ENCODE measurements around the gene LSAMP. TPM values are rescaled to one million over a fixed set of nuclear protein-coding genes. Genes with fewer than 3 reads are reported as not detected.

The LSAMP gene
- total and polyA plus RNA-seq, 8 donors, result 17.3 to 28.0 (median 26.0) TPM

DNA sequence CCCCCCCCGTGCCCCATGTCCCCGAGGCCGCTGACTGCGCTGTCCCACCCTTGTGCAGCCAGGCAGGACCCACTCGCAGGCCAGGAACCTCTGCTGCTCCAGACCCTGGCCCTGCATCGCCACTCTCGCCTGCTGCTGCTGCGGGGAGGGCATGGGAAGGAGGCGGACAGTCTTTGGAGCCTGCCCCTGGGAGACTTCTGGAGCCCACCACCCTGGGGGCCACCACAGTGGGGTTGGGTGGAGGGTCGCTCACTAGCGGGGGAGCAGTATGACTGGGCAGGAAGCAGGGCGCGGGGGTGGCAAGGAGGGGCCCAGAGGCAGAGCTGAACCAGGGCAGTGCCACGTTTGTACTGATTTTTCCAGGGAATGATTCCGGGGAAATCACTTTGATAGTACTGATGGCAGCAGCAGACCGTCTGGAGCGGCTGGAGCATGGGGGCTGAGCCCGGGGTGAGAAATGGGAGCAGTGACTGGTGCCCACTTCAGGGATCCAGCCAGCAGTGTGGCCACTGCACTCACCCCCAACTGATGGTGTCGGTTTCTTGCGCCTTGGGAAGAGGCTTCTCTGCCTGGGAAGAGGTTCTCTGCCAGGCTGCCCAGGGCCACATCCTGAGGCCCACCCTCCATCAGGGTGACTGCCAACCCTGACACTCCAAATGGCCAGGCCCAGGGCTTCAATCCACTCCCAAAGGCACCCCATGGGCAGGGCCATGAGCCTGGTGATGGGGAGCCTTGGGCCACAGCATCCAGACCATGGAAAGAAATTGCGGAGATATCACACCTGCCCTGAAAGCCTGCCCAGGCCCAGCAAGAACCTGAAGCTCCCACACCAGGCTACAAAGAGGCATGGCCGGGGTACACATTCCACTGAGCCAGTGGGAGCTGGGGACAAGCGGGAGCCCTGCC is 53.7 kb downstream of the LSAMP start:
- Histone ChIP-seq H3K4me3 (no peak overlapping the region), H3K9me3 (peaks cover 0 to 20% of the 10 kb centered on the region in 2 donors), H3K4me1 (no peaks in the 10 kb centered on the region), H3K36me3 (no peaks in the 10 kb centered on the region), H3K27me3 (no peaks in the 10 kb centered on the region), H3K27ac (no peak overlapping the region)
- intact Hi-C loops (cut with DNase I), result no loop called here
- ATAC-seq, result no peak
- no peak for TF ChIP-seq CTCF (IDR thresholded peaks at IDR 0.05)
- DNase-seq, result peak in 1 of 4 donors; percentile 58

- TF ChIP-seq CTCF (IDR thresholded peaks at IDR 0.05), result no peak
- H3K4me3 ChIP-seq, result no peak overlapping the region
- H3K9me3 ChIP-seq, result peaks cover 0 to 20% of the 10 kb centered on the region in 2 donors
- H3K36me3 ChIP-seq, result no peaks in the 10 kb centered on the region
- intact Hi-C loops (cut with DNase I), result no loop called here
- no peaks in the 10 kb centered on the region for H3K27me3 ChIP-seq
- H3K4me1 ChIP-seq, result no peaks in the 10 kb centered on the region
- DNase-seq, result no peak
- ATAC-seq, result no peak
- H3K27ac ChIP-seq, result no peak overlapping the region
Observed at GRCh38 chr3:116390318-116390717, 55.0 kb downstream of the LSAMP start.

DNA sequence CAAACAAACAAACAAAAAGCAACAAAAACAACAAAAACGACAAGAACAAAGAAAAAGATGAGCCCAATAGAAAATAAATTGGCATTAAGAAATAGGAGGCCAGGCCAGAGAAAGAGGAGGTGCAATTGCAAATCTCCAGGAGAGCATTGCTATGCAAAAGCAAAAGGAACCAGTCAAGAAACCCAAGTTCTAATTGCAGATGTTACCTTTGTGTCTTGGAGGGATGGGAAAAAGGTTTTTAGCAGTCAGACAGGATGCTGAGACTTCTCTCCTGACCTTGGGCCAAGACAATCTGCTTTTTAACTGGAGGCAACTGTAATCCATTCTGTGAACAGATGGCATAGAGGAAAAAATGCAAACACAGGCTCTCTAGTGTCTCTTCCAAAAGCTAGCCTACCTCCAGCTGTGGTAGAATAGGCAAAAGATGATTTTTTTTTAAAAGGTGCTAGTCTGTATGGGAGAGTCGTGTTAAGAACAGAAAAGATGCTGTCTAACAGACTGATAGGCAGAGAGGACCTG is 56.4 kb downstream of the LSAMP start:
- intact Hi-C loops (cut with DNase I), result no loop called here
- peaks cover 0 to 18% of the 10 kb centered on the region in 2 donors for H3K9me3 ChIP-seq
- H3K4me1 ChIP-seq, result no peaks in the 10 kb centered on the region
- no peak overlapping the region for H3K27ac ChIP-seq
- no peak overlapping the region for H3K4me3 ChIP-seq
- no peak for DNase-seq
- no peak for ATAC-seq
- H3K27me3 ChIP-seq, result no peaks in the 10 kb centered on the region
- TF ChIP-seq CTCF (IDR thresholded peaks at IDR 0.05), result no peak
- no peaks in the 10 kb centered on the region for H3K36me3 ChIP-seq

DNA sequence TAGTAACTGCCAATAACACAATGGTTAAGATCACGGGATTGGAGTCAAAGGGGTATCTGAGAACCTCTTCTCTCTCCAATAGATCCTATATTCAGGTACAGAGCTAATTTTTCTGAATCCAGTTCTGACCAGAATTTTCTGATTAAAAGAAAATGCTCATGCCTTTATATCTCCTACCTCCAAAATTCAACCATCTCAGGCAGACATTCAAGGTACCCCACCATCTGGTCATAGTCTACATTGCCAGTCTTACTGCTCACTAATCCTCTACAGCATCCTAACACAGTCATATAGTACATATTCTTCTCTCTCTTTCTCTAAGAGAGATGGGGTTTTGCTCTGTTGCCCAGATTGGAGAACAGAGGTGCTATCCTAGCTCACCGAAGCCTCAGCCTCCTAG is 59.1 kb downstream of the LSAMP start:
- ATAC-seq (no peak), DNase-seq (no peak)
- H3K27me3 ChIP-seq, result no peaks in the 10 kb centered on the region
- H3K27ac ChIP-seq, result no peak overlapping the region
- H3K4me1 ChIP-seq, result no peaks in the 10 kb centered on the region
- intact Hi-C loops (cut with DNase I), result no loop called here
- peaks cover 0 to 3% of the 10 kb centered on the region in 2 donors for H3K9me3 ChIP-seq
- H3K36me3 ChIP-seq, result no peaks in the 10 kb centered on the region
- no peak for TF ChIP-seq CTCF (IDR thresholded peaks at IDR 0.05)
- H3K4me3 ChIP-seq, result no peak overlapping the region

DNA sequence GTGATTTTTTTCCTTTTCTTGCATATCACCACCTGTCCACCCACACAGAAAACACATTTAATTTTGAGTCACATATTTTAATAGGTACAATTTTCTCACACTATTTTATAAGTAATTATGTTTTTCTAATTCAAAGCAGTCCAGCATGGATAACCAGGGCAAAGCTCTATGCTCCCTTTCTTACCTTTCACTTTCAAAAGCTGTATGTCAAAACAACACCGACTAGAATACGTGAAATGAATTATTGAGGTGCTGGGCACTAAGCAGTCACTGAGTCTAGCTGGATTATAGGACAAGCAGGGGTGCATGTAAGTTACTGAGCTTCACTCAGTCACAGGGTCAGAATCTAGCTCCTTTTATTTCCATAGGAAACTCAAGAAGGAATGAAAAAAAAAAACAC is 60.6 kb downstream of the LSAMP start:
- H3K4me1 ChIP-seq, result no peaks in the 10 kb centered on the region

More for the DNA sequence above, 60.6 kb downstream of the LSAMP start:
- no peak for TF ChIP-seq CTCF (IDR thresholded peaks at IDR 0.05)
- Histone ChIP-seq H3K36me3 (no peaks in the 10 kb centered on the region), H3K9me3 (no peaks in the 10 kb centered on the region), H3K27ac (no peak overlapping the region), H3K27me3 (no peaks in the 10 kb centered on the region), H3K4me3 (no peak overlapping the region)
- DNase-seq (no peak), ATAC-seq (no peak)
- intact Hi-C loops (cut with DNase I), result no loop called here

All from left lung (tissue), 10 donors.